Vagina (tissue), 2 donors: Measurements from ENCODE around the gene ATP2B2. TPM values are rescaled to one million over a fixed set of nuclear protein-coding genes. Genes with fewer than 3 reads are reported as not detected.

ENCODE experiments used
- DNase-seq, 2 donors: peaks; one replicate each; pipeline ENCODE4 v3.0.0-alpha.2; 2017; ENCODE audit errors: extremely low spot score in 2 of 2
- H3K27ac ChIP-seq: fragments of 200-600 bp; sonication (generic); one replicate; pipeline ENCODE4 v1.5.1; 2019
- H3K27me3 ChIP-seq: fragments of 200-600 bp; sonication (generic); one replicate; pipeline ENCODE4 v1.5.1; 2019
- H3K36me3 ChIP-seq, 2 donors: fragments of 200-600 bp; sonication (generic); one replicate each; pipeline ENCODE4 v1.5.1; 2017 to 2019
- H3K4me1 ChIP-seq: fragments of 200-600 bp; sonication (generic); one replicate; pipeline ENCODE4 v1.5.1; 2019
- H3K4me3 ChIP-seq, 2 donors: fragments of 200-600 bp; sonication (generic); 1 replicate in 1 of 2; 2 replicates in 1 of 2; pipeline ENCODE4 v1.5.1; 2016 to 2019
- H3K9me3 ChIP-seq: fragments of 200-600 bp; sonication (generic); one replicate; pipeline ENCODE4 v1.5.1; 2019
- CTCF ChIP-seq, 3 experiments: fragments of 450-650 bp in 2 of 3; fragments of 200-600 bp in 1 of 3; sonication (generic) in 1 of 3; IDR thresholded peaks; one replicate each; pipeline ENCODE4 v1.5.1; 2017 to 2019; ENCODE audit warnings: antibody characterized with exemption in 3 of 3, mild to moderate bottlenecking in 2 of 3, moderate library complexity in 2 of 3
- POLR2A ChIP-seq, 2 donors: fragments of 450-650 bp; IDR thresholded peaks; one replicate each; pipeline ENCODE4 v1.6.1; 2017; ENCODE audit warnings: antibody characterized with exemption in 2 of 2, mild to moderate bottlenecking in 2 of 2, moderate library complexity in 2 of 2
- POLR2AphosphoS5 ChIP-seq, 2 donors: sonication (generic); formaldehyde crosslinking; IDR thresholded peaks; one replicate each; pipeline ENCODE4 v1.9.0; 2017; ENCODE audit warnings: antibody characterized with exemption in 2 of 2, mild to moderate bottlenecking in 2 of 2, low read depth in 1 of 2; ENCODE audit not compliant: insufficient read depth in 1 of 2
- intact Hi-C: fragments of 100-400 bp; cut with DNase I; formaldehyde crosslinking; loops from one replicate; pipeline ENCODE4 v1.15.1; 2023
- total RNA-seq: library from RNA; depleted of rRNA; stranded (reverse); fragments of >200 nt; gene quantifications from one replicate; pipeline ENCODE4 v1.2.3, GENCODE V29; 2016

Gene ATP2B2
- total RNA-seq, 1 donor from 2014 or later: 0.25 TPM

GRCh38 chr3:10468613-10469354 is 36.6 kb downstream of the ATP2B2 start:
- no peaks in the 10 kb centered on the region for H3K27me3 ChIP-seq
- no peak overlapping the region for H3K27ac ChIP-seq
- no peak for DNase-seq
- intact Hi-C loops: no loop called here
- no peaks in the 10 kb centered on the region for H3K36me3 ChIP-seq
- TF ChIP-seq POLR2AphosphoS5 (IDR thresholded peaks at IDR 0.05; ENCODE audit: insufficient read depth in 1 of 2, low read depth in 1 of 2): no peak
- H3K4me3 ChIP-seq: no peak overlapping the region
- H3K9me3 ChIP-seq: no peaks in the 10 kb centered on the region
- no peaks in the 10 kb centered on the region for H3K4me1 ChIP-seq

- Histone ChIP-seq H3K9me3 (no peaks in the 10 kb centered on the region), H3K4me1 (no peaks in the 10 kb centered on the region), H3K36me3 (no peaks in the 10 kb centered on the region), H3K27ac (no peak overlapping the region), H3K27me3 (no peaks in the 10 kb centered on the region), H3K4me3 (no peak overlapping the region)
- TF ChIP-seq POLR2A (IDR thresholded peaks at IDR 0.05) (no peak), CTCF (IDR thresholded peaks at IDR 0.05) (no peak), POLR2AphosphoS5 (IDR thresholded peaks at IDR 0.05; ENCODE audit: insufficient read depth in 1 of 2, low read depth in 1 of 2) (no peak)
- no peak for DNase-seq
- intact Hi-C loops: no loop called here
Measured at GRCh38 chr3:10467904-10468612, 37.3 kb downstream of the ATP2B2 start.

GRCh38 chr3:10467204-10467603 is 38.2 kb downstream of the ATP2B2 start:
- Histone ChIP-seq H3K27me3 (no peaks in the 10 kb centered on the region), H3K27ac (no peak overlapping the region), H3K36me3 (no peaks in the 10 kb centered on the region), H3K4me1 (no peaks in the 10 kb centered on the region), H3K9me3 (no peaks in the 10 kb centered on the region), H3K4me3 (no peak overlapping the region)
- TF ChIP-seq POLR2A (IDR thresholded peaks at IDR 0.05): no peak
- TF ChIP-seq CTCF (IDR thresholded peaks at IDR 0.05): no peak
- TF ChIP-seq POLR2AphosphoS5 (IDR thresholded peaks at IDR 0.05; ENCODE audit: insufficient read depth in 1 of 2, low read depth in 1 of 2): no peak
- no peak for DNase-seq
- intact Hi-C loops: no loop called here

GRCh38 chr3:10466186-10466585 is 39.2 kb downstream of the ATP2B2 start:
- H3K4me1 ChIP-seq: no peaks in the 10 kb centered on the region
- TF ChIP-seq CTCF (IDR thresholded peaks at IDR 0.05) (no peak), POLR2AphosphoS5 (IDR thresholded peaks at IDR 0.05; ENCODE audit: insufficient read depth in 1 of 2, low read depth in 1 of 2) (no peak), POLR2A (IDR thresholded peaks at IDR 0.05) (no peak)
- intact Hi-C loops: no loop called here
- no peaks in the 10 kb centered on the region for H3K27me3 ChIP-seq
- H3K9me3 ChIP-seq: no peaks in the 10 kb centered on the region
- no peaks in the 10 kb centered on the region for H3K36me3 ChIP-seq
- H3K4me3 ChIP-seq: no peak overlapping the region
- no peak overlapping the region for H3K27ac ChIP-seq
- DNase-seq: no peak

- no peak overlapping the region for H3K4me3 ChIP-seq
- no peaks in the 10 kb centered on the region for H3K27me3 ChIP-seq
- TF ChIP-seq POLR2AphosphoS5 (IDR thresholded peaks at IDR 0.05; ENCODE audit: insufficient read depth in 1 of 2, low read depth in 1 of 2) (no peak), CTCF (IDR thresholded peaks at IDR 0.05) (no peak), POLR2A (IDR thresholded peaks at IDR 0.05) (no peak)
- no peaks in the 10 kb centered on the region for H3K4me1 ChIP-seq
- no peaks in the 10 kb centered on the region for H3K36me3 ChIP-seq
- H3K9me3 ChIP-seq: no peaks in the 10 kb centered on the region
- intact Hi-C loops: no loop called here
- DNase-seq: no peak
- no peak overlapping the region for H3K27ac ChIP-seq
Measured at GRCh38 chr3:10465161-10465560, 40.2 kb downstream of the ATP2B2 start.
